Measurements from ENCODE around the gene SDK1. TPM values are rescaled to one million over a fixed set of nuclear protein-coding genes. Genes with fewer than 3 reads are reported as not detected.

Gene SDK1
- total and polyA plus RNA-seq, 7 experiments from 2014 or later, result 0.07 to 2.5 (median 0.54) TPM

DNA sequence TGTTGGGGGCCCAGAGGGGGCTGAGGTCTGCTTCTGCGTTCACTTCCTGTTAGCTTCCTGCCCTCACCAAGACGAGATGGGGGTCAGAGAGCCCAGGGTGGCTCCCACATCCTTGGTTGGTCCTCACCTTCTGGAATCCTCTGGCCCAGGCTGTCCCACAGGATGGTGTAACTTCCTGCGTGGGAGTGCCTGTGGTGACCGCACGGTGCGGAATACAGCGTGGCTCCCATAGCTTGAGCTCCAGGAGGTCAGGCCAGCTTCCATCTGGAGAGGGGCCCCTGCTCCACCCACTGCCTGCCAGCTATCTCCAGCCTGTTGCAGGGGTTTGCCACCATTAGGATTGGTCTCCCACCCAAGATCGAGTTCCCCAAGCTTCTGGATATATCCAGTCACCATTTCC is 699.9 kb downstream of the SDK1 start:
- no peaks in the 10 kb centered on the region for H3K4me1 Mint-ChIP-seq
- no peaks in the 10 kb centered on the region for H3K4me1 ChIP-seq (ENCODE audit: control insufficient read depth in 2 of 2, insufficient read depth in 2 of 2, low read length in 2 of 2)
- H3K27me3 Mint-ChIP-seq, result peaks cover 0 to 10% (median 0%) of the 10 kb centered on the region in 5 donors
- no peaks in the 10 kb centered on the region for H3K27me3 ChIP-seq (ENCODE audit: control insufficient read depth in 2 of 2, insufficient read depth in 2 of 2, low read length in 2 of 2)
- no peak overlapping the region for H3K27ac ChIP-seq (ENCODE audit: low read depth, low read length)
- no peaks in the 10 kb centered on the region for H3K36me3 ChIP-seq (ENCODE audit: control insufficient read depth in 2 of 3, insufficient read depth in 3 of 3, low read length in 3 of 3)
- no peak overlapping the region for H3K4me3 Mint-ChIP-seq
- POLR2A ChIA-PET, result no interaction called here
- intact Hi-C loops (cut with micrococcal nuclease), result no loop called here
- no peaks in the 10 kb centered on the region for H3K9me3 Mint-ChIP-seq
- H3K36me3 Mint-ChIP-seq, result no peaks in the 10 kb centered on the region
- no peak for ATAC-seq
- no peak overlapping the region for H3K4me3 ChIP-seq (ENCODE audit: low read length)
- CTCF ChIA-PET, result no interaction called here
- H3K9me3 ChIP-seq (ENCODE audit: control insufficient read depth in 2 of 3, low read length in 3 of 3), result no peaks in the 10 kb centered on the region
- DNase-seq, result no peak
- no peak overlapping the region for H3K27ac Mint-ChIP-seq

DNA sequence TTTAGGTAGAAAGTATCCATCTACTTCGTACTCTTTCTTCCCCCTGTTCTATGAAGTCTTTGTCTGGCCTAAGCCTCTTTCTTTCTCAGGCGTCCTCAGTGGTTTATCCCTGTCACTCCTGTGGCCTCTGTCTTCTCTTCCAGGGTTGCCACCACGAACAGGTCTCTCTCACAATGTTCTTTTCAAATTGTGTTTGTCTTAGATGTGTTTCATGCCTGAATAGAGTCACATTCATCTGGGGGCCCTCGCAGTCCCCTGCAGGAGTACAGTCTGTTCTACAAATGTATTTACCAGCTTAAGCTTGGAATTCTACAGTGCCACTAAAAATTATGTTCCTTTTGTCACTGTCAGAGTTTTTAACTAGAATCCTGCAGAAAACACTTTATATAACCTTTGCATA is 700.7 kb downstream of the SDK1 start:
- no peak overlapping the region for H3K4me3 ChIP-seq (ENCODE audit: low read length)
- no peak for ATAC-seq
- POLR2A ChIA-PET, result no interaction called here
- H3K4me1 Mint-ChIP-seq, result no peaks in the 10 kb centered on the region
- H3K27ac ChIP-seq (ENCODE audit: low read depth, low read length), result no peak overlapping the region
- H3K9me3 Mint-ChIP-seq, result no peaks in the 10 kb centered on the region
- no peak for DNase-seq
- intact Hi-C loops (cut with micrococcal nuclease), result no loop called here
- no peaks in the 10 kb centered on the region for H3K4me1 ChIP-seq (ENCODE audit: control insufficient read depth in 2 of 2, insufficient read depth in 2 of 2, low read length in 2 of 2)
- no peaks in the 10 kb centered on the region for H3K27me3 ChIP-seq (ENCODE audit: control insufficient read depth in 2 of 2, insufficient read depth in 2 of 2, low read length in 2 of 2)
- H3K4me3 Mint-ChIP-seq, result no peak overlapping the region
- H3K27ac Mint-ChIP-seq, result no peak overlapping the region
- H3K27me3 Mint-ChIP-seq, result peaks cover 0 to 10% (median 0%) of the 10 kb centered on the region in 5 donors
- H3K36me3 Mint-ChIP-seq, result no peaks in the 10 kb centered on the region
- H3K9me3 ChIP-seq (ENCODE audit: control insufficient read depth in 2 of 3, low read length in 3 of 3), result no peaks in the 10 kb centered on the region
- H3K36me3 ChIP-seq (ENCODE audit: control insufficient read depth in 2 of 3, insufficient read depth in 3 of 3, low read length in 3 of 3), result no peaks in the 10 kb centered on the region
- CTCF ChIA-PET, result no interaction called here

DNA sequence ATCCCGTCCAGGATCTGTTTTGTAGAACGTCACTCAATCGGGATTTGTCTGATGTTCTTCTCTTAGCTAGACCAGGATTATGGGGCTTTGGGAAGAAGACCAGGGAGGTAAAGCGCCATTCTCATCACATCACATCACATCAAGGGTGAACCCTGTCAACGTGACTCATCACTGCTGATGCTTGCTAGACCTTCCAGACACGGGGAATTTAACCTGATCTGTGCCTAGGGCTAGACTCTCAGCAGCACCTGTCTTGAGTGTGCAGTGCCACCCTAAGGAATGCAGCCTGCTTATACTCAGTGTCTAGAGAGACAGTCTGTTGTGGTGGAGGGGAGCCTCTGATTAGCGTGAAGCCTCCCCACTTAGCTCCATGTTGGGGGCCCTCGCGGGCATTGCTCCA is 702.5 kb downstream of the SDK1 start:
- Mint-ChIP-seq H3K4me3 (no peak overlapping the region), H3K36me3 (no peaks in the 10 kb centered on the region), H3K4me1 (no peaks in the 10 kb centered on the region), H3K27ac (no peak overlapping the region), H3K9me3 (no peaks in the 10 kb centered on the region), H3K27me3 (peaks cover 0 to 10% (median 0%) of the 10 kb centered on the region in 5 donors)
- Histone ChIP-seq H3K9me3 (ENCODE audit: control insufficient read depth in 2 of 3, low read length in 3 of 3) (no peaks in the 10 kb centered on the region), H3K4me3 (ENCODE audit: low read length) (no peak overlapping the region), H3K36me3 (ENCODE audit: control insufficient read depth in 2 of 3, insufficient read depth in 3 of 3, low read length in 3 of 3) (no peaks in the 10 kb centered on the region), H3K27me3 (ENCODE audit: control insufficient read depth in 2 of 2, insufficient read depth in 2 of 2, low read length in 2 of 2) (no peaks in the 10 kb centered on the region), H3K4me1 (ENCODE audit: control insufficient read depth in 2 of 2, insufficient read depth in 2 of 2, low read length in 2 of 2) (no peaks in the 10 kb centered on the region), H3K27ac (ENCODE audit: low read depth, low read length) (no peak overlapping the region)
- ChIA-PET CTCF (no interaction called here), POLR2A (no interaction called here)
- intact Hi-C loops (cut with micrococcal nuclease), result no loop called here
- ATAC-seq, result no peak
- no peak for DNase-seq

DNA sequence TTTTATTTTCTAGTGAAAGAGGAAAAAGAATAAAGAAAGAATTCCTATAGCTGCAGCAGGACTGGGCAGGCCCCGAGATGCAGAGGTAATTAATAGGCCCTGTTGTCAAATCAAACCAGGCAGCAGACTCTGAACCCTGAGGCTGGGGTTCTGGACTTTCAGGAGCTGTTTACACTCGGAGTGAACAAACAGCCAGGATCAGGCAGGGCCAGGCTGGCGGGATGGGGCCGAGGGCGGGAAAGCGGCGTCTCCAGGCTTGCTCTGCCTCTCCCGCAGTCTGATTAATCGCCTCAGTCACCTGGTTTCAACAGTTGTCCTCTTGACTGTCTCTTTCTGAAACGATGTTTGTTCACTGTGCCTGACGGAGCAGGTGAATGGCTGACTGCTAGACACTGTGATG is 705.6 kb downstream of the SDK1 start:
- intact Hi-C loops (cut with micrococcal nuclease), result no loop called here
- CTCF ChIA-PET, result no interaction called here

DNA sequence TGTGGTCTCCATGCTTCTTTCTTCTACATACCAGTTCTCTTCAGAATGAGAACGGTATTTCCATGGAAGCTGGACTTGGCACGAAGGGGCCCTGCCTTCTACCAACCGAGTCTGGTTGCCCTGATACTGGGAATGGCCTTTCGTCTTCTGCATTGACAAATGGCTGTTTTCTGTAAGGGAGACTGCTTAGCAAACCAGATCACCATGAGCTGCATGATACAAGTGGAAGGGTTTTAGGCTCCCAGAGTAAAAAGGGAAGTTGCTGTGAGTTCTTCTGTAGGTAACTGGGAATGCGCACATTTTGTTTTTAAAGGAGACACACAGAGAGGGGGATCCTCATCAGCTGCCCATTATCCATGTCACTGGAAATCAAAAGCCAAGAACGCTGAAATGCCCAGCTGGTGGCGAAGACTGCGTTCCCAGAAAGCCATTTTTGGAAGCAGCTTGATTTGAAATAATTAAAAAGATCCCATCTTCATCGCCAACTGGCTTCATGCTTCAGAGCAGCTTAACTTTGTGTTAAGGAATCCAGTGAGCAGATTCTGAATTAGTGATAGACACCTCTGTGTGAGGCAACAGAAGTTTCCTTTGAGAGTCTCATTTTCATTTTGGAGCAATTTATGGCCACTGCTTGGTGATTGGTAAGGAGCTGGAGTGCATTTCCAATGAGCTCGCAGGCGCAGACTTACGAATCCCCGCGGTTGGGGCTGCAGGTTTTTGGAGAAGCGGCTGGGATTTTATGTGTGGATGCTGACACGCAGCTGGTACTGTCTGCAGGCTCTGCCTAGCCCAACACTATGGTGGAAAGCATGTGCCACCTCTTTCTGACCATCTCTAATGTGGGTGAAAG is 708.4 kb downstream of the SDK1 start:
- Histone ChIP-seq H3K9me3 (ENCODE audit: control insufficient read depth in 2 of 3, low read length in 3 of 3) (no peaks in the 10 kb centered on the region), H3K27ac (ENCODE audit: low read depth, low read length) (no peak overlapping the region), H3K4me3 (ENCODE audit: low read length) (no peak overlapping the region), H3K4me1 (ENCODE audit: control insufficient read depth in 2 of 2, insufficient read depth in 2 of 2, low read length in 2 of 2) (no peaks in the 10 kb centered on the region), H3K27me3 (ENCODE audit: control insufficient read depth in 2 of 2, insufficient read depth in 2 of 2, low read length in 2 of 2) (no peaks in the 10 kb centered on the region), H3K36me3 (ENCODE audit: control insufficient read depth in 2 of 3, insufficient read depth in 3 of 3, low read length in 3 of 3) (no peaks in the 10 kb centered on the region)
- peaks cover 0 to 4% (median 0%) of the 10 kb centered on the region in 11 donors for H3K9me3 Mint-ChIP-seq
- peaks cover 0 to 5% (median 4%) of the 10 kb centered on the region in 5 donors for H3K36me3 Mint-ChIP-seq
- ChIA-PET POLR2A (no interaction called here), CTCF (interaction anchor here (0.6 kb wide), 1 partner anchor 18 kb away, joined by 4 read pairs; no protein-coding TSS in a partner anchor)
- H3K27me3 Mint-ChIP-seq, result peaks cover 0 to 5% (median 0%) of the 10 kb centered on the region in 5 donors
- H3K4me1 Mint-ChIP-seq, result peaks cover 0 to 2% (median 0%) of the 10 kb centered on the region in 7 donors
- no peak for ATAC-seq
- intact Hi-C loops (cut with micrococcal nuclease), result no loop called here
- H3K4me3 Mint-ChIP-seq, result no peak overlapping the region
- no peak overlapping the region for H3K27ac Mint-ChIP-seq
- DNase-seq, result no peak

More for the DNA sequence above, 705.6 kb downstream of the SDK1 start:
- Mint-ChIP-seq H3K9me3 (no peaks in the 10 kb centered on the region), H3K27ac (no peak overlapping the region), H3K27me3 (peaks cover 0 to 5% (median 0%) of the 10 kb centered on the region in 5 donors), H3K4me3 (no peak overlapping the region), H3K36me3 (no peaks in the 10 kb centered on the region), H3K4me1 (no peaks in the 10 kb centered on the region)
- Histone ChIP-seq H3K36me3 (ENCODE audit: control insufficient read depth in 2 of 3, insufficient read depth in 3 of 3, low read length in 3 of 3) (no peaks in the 10 kb centered on the region), H3K27ac (ENCODE audit: low read depth, low read length) (no peak overlapping the region), H3K4me3 (ENCODE audit: low read length) (no peak overlapping the region), H3K4me1 (ENCODE audit: control insufficient read depth in 2 of 2, insufficient read depth in 2 of 2, low read length in 2 of 2) (no peaks in the 10 kb centered on the region), H3K9me3 (ENCODE audit: control insufficient read depth in 2 of 3, low read length in 3 of 3) (no peaks in the 10 kb centered on the region), H3K27me3 (ENCODE audit: control insufficient read depth in 2 of 2, insufficient read depth in 2 of 2, low read length in 2 of 2) (no peaks in the 10 kb centered on the region)
- no peak for ATAC-seq
- no peak for DNase-seq
- POLR2A ChIA-PET, result no interaction called here

DNA sequence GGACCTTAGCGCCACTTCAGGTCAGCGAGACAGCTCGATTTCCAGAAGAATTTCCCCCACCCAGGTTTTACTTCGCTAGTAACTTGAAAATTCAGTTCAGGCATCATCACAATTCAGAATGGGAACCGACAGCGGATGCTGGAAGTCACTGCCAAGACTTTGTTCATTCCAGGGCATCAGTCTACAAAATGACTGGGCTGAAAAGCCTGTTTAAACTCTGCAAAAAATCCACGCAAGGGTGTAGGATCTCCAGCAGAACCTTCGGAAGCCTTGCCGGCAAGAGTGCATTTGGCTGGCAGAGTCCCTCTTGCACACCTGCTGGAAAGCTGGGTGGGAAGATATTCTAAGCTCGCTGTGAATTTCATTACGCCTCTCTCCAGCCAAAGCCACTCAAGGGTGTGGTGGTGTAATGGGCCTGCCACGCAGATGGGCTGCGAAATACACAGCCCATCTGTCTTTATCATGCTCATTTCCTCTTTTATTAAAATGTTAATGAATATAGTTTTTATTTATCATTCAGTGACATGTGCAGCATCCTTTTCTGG is 709.1 kb downstream of the SDK1 start:
- intact Hi-C loops (cut with micrococcal nuclease), result no loop called here
- Histone ChIP-seq H3K4me1 (ENCODE audit: control insufficient read depth in 2 of 2, insufficient read depth in 2 of 2, low read length in 2 of 2) (no peaks in the 10 kb centered on the region), H3K4me3 (ENCODE audit: low read length) (no peak overlapping the region), H3K27ac (ENCODE audit: low read depth, low read length) (no peak overlapping the region), H3K27me3 (ENCODE audit: control insufficient read depth in 2 of 2, insufficient read depth in 2 of 2, low read length in 2 of 2) (no peaks in the 10 kb centered on the region), H3K36me3 (ENCODE audit: control insufficient read depth in 2 of 3, insufficient read depth in 3 of 3, low read length in 3 of 3) (no peaks in the 10 kb centered on the region), H3K9me3 (ENCODE audit: control insufficient read depth in 2 of 3, low read length in 3 of 3) (no peaks in the 10 kb centered on the region)
- no peak overlapping the region for H3K27ac Mint-ChIP-seq
- H3K4me3 Mint-ChIP-seq, result no peak overlapping the region
- H3K9me3 Mint-ChIP-seq, result peaks cover 0 to 4% (median 0%) of the 10 kb centered on the region in 11 donors
- peaks cover 0 to 2% (median 0%) of the 10 kb centered on the region in 7 donors for H3K4me1 Mint-ChIP-seq
- peaks cover 0 to 5% (median 4%) of the 10 kb centered on the region in 5 donors for H3K36me3 Mint-ChIP-seq
- peaks cover 0 to 5% (median 0%) of the 10 kb centered on the region in 5 donors for H3K27me3 Mint-ChIP-seq
- ATAC-seq, result no peak
- no peak for DNase-seq
- CTCF ChIA-PET, result interaction anchor here (0.6 kb wide), 1 partner anchor 18 kb away, joined by 4 read pairs; no protein-coding TSS in a partner anchor
- POLR2A ChIA-PET, result no interaction called here

Data from naive thymus-derived CD4-positive, alpha-beta T cell (primary cell).